ENCODE data around the gene SCAMP4.
"Not testable (repeated sequence)": the region's sequence is repeated elsewhere in the genome, so short reads cannot be mapped to it uniquely, and the experiment has no call there.

The SCAMP4 gene

GRCh38 chr19:1875646-1876495, 29.3 kb upstream of the SCAMP4 start:
- Histone ChIP-seq H3K27me3 (no peaks in the 10 kb centered on the region), H3K4me1 (ENCODE audit: control insufficient read depth in 1 of 2, insufficient read depth in 1 of 2, low read depth in 1 of 2, low read length in 1 of 2) (peaks cover 27 to 30% of the 10 kb centered on the region in 2 experiments), H3K9me3 (no peaks in the 10 kb centered on the region), H3K27ac (peak overlapping the region; percentile 95), H3K4me3 (ENCODE audit: low read depth in 1 of 2, low read length in 1 of 2) (peak overlapping the region; percentile 90 to 91), H3K36me3 (peaks cover 32% of the 10 kb centered on the region)
- TF ChIP-seq CTCF (IDR thresholded peaks at IDR 0.05), result peak; percentile 43

GRCh38 chr19:1876496-1877279, 28.5 kb upstream of the SCAMP4 start:
- not testable (repeated sequence) for H3K9me3 ChIP-seq, H3K27me3 ChIP-seq
- Histone ChIP-seq H3K4me3 (ENCODE audit: low read depth in 1 of 2, low read length in 1 of 2) (peak overlapping the region; percentile 90 to 91), H3K27ac (peak overlapping the region; percentile 95), H3K36me3 (peaks cover 28% of the 10 kb centered on the region), H3K4me1 (ENCODE audit: control insufficient read depth in 1 of 2, insufficient read depth in 1 of 2, low read depth in 1 of 2, low read length in 1 of 2) (peaks cover 27 to 30% of the 10 kb centered on the region in 2 experiments)

- H3K9me3 ChIP-seq; H3K27ac ChIP-seq; H3K27me3 ChIP-seq; H3K4me3 ChIP-seq (ENCODE audit: low read depth in 1 of 2, low read length in 1 of 2): not testable (repeated sequence)
- Histone ChIP-seq H3K36me3 (peaks cover 27% of the 10 kb centered on the region), H3K4me1 (ENCODE audit: control insufficient read depth in 1 of 2, insufficient read depth in 1 of 2, low read depth in 1 of 2, low read length in 1 of 2) (peaks cover 30 to 36% of the 10 kb centered on the region in 2 experiments)
These were observed 27.9 kb upstream of the SCAMP4 start for GRCh38 chr19:1877280-1877660.

GRCh38 chr19:1878583-1878982, 26.6 kb upstream of the SCAMP4 start:
- H3K9me3 ChIP-seq; H3K27ac ChIP-seq; H3K27me3 ChIP-seq; H3K4me3 ChIP-seq (ENCODE audit: low read depth in 1 of 2, low read length in 1 of 2): not testable (repeated sequence)
- H3K4me1 ChIP-seq (ENCODE audit: control insufficient read depth in 1 of 2, insufficient read depth in 1 of 2, low read depth in 1 of 2, low read length in 1 of 2), result peaks cover 43 to 46% of the 10 kb centered on the region in 2 experiments
- peaks cover 22% of the 10 kb centered on the region for H3K36me3 ChIP-seq

GRCh38 chr19:1879982-1880381, 25.2 kb upstream of the SCAMP4 start:
- not testable (repeated sequence) for H3K27ac ChIP-seq; H3K27me3 ChIP-seq; H3K4me3 ChIP-seq (ENCODE audit: low read depth in 1 of 2, low read length in 1 of 2); H3K9me3 ChIP-seq
- Histone ChIP-seq H3K4me1 (ENCODE audit: control insufficient read depth in 1 of 2, insufficient read depth in 1 of 2, low read depth in 1 of 2, low read length in 1 of 2) (peaks cover 44 to 45% of the 10 kb centered on the region in 2 experiments), H3K36me3 (peaks cover 20% of the 10 kb centered on the region)

GRCh38 chr19:1880611-1881392, 24.4 kb upstream of the SCAMP4 start:
- no peak for TF ChIP-seq CTCF (IDR thresholded peaks at IDR 0.05)
- Histone ChIP-seq H3K9me3 (no peaks in the 10 kb centered on the region), H3K4me3 (ENCODE audit: low read depth in 1 of 2, low read length in 1 of 2) (no peak overlapping the region), H3K27ac (no peak overlapping the region), H3K4me1 (ENCODE audit: control insufficient read depth in 1 of 2, insufficient read depth in 1 of 2, low read depth in 1 of 2, low read length in 1 of 2) (peaks cover 36 to 43% of the 10 kb centered on the region in 2 experiments), H3K27me3 (no peaks in the 10 kb centered on the region), H3K36me3 (peaks cover 20% of the 10 kb centered on the region)

GRCh38 chr19:1881393-1882088, 23.7 kb upstream of the SCAMP4 start:
- not testable (repeated sequence) for H3K27ac ChIP-seq; H3K27me3 ChIP-seq; H3K4me3 ChIP-seq (ENCODE audit: low read depth in 1 of 2, low read length in 1 of 2); H3K9me3 ChIP-seq
- peaks cover 31 to 38% of the 10 kb centered on the region in 2 experiments for H3K4me1 ChIP-seq (ENCODE audit: control insufficient read depth in 1 of 2, insufficient read depth in 1 of 2, low read depth in 1 of 2, low read length in 1 of 2)
- H3K36me3 ChIP-seq, result peaks cover 20% of the 10 kb centered on the region

All from neutrophil (primary cell).